Mesendoderm (in vitro differentiated cells): ENCODE measurements around the gene RBMS3.

Experiments
- DNase-seq: peaks from one replicate; pipeline ENCODE4 v3.0.0; 2013
- H2AK5ac ChIP-seq: 2 replicates; pipeline ENCODE4 v1.6.1; 2013; ENCODE audit warnings: low read length, inconsistent platforms
- H2BK120ac ChIP-seq: 2 replicates; pipeline ENCODE4 v1.6.1; 2013; ENCODE audit warnings: low read depth, mild to moderate bottlenecking, low read length, moderate library complexity, mixed read lengths
- H2BK15ac ChIP-seq: replicated peaks from 2 replicates; pipeline ENCODE4 v1.6.1; 2013; ENCODE audit warnings: low read depth, mild to moderate bottlenecking, moderate library complexity
- H2BK5ac ChIP-seq: 2 replicates; pipeline ENCODE4 v1.6.1; 2013; ENCODE audit warnings: low read length, inconsistent platforms
- H3K18ac ChIP-seq: 2 replicates; pipeline ENCODE4 v1.6.1; 2013; ENCODE audit warnings: mild to moderate bottlenecking, low read length, mixed read lengths
- H3K23ac ChIP-seq: one replicate; pipeline ENCODE4 v1.6.1; 2013; ENCODE audit warnings: low read length
- H3K27ac ChIP-seq: 2 replicates; pipeline ENCODE4 v1.5.1; 2013; ENCODE audit warnings: low read depth, mild to moderate bottlenecking, inconsistent platforms, low read length, moderate library complexity
- H3K27me3 ChIP-seq: 2 replicates; pipeline ENCODE4 v1.6.1; 2013; ENCODE audit warnings: low read length, control low read depth, mild to moderate bottlenecking, inconsistent platforms; ENCODE audit not compliant: insufficient read depth, poor library complexity
- H3K36me3 ChIP-seq: 2 replicates; pipeline ENCODE4 v1.6.1; 2013; ENCODE audit warnings: low read length, inconsistent platforms; ENCODE audit not compliant: control insufficient read depth, insufficient read depth
- H3K4ac ChIP-seq: one replicate; pipeline ENCODE4 v1.6.1; 2013; ENCODE audit warnings: low read depth, mild to moderate bottlenecking, low read length, moderate library complexity
- H3K4me1 ChIP-seq: 2 replicates; pipeline ENCODE4 v1.6.1; 2013; ENCODE audit warnings: low read depth, low read length, inconsistent platforms; ENCODE audit not compliant: control insufficient read depth
- H3K4me2 ChIP-seq: 2 replicates; pipeline ENCODE4 v1.6.1; 2013; ENCODE audit warnings: low read length
- H3K4me3 ChIP-seq: 2 replicates; pipeline ENCODE4 v1.5.1; 2013; ENCODE audit warnings: mild to moderate bottlenecking, low read length
- H3K56ac ChIP-seq: one replicate; pipeline ENCODE4 v1.6.1; 2013; ENCODE audit warnings: low read length
- H3K79me1 ChIP-seq: 2 replicates; pipeline ENCODE4 v1.6.1; 2013; ENCODE audit warnings: low read length, inconsistent platforms
- H3K79me2 ChIP-seq: 2 replicates; pipeline ENCODE4 v1.6.1; 2013; ENCODE audit warnings: mild to moderate bottlenecking, low read length; ENCODE audit not compliant: control insufficient read depth, insufficient read depth
- H3K9ac ChIP-seq: 2 replicates; pipeline ENCODE4 v1.6.1; 2013; ENCODE audit warnings: low read length, inconsistent platforms
- H4K5ac ChIP-seq: one replicate; pipeline ENCODE4 v1.6.1; 2013; ENCODE audit warnings: low read length
- H4K8ac ChIP-seq: one replicate; pipeline ENCODE4 v1.6.1; 2013; ENCODE audit warnings: low read depth, mild to moderate bottlenecking, control low read depth, low read length, moderate library complexity
- WGBS: extraction: QIAGEN DNeasy Blood & Tissue Kit; methylation state at CpG from one replicate; pipeline ENCODE4 v1.1.7; 2013; ENCODE audit warnings: low lambda C conversion rate, missing lambda C conversion rate; ENCODE audit not compliant: insufficient coverage; ENCODE audit errors: extremely low coverage; 5-methylcytosine and 5-hydroxymethylcytosine counted together

Gene RBMS3

GRCh38 chr3:29646043-29646442 lies 365.2 kb downstream of the RBMS3 start:
- H3K23ac ChIP-seq, result no peak overlapping the region
- no peak overlapping the region for H4K5ac ChIP-seq
- H3K56ac ChIP-seq, result no peak overlapping the region
- no peak overlapping the region for H3K9ac ChIP-seq
- no peaks in the 10 kb centered on the region for H3K27me3 ChIP-seq
- H2BK5ac ChIP-seq, result no peak overlapping the region
- peaks cover 3% of the 10 kb centered on the region for H3K4me1 ChIP-seq
- WGBS, result no CpG with 5 or more reads among the region's 1 CpG
- no peak overlapping the region for H2BK15ac ChIP-seq
- no peak overlapping the region for H3K27ac ChIP-seq
- no peaks in the 10 kb centered on the region for H3K79me1 ChIP-seq
- no peak overlapping the region for H4K8ac ChIP-seq
- no peak overlapping the region for H3K4ac ChIP-seq
- H2AK5ac ChIP-seq, result no peak overlapping the region
- no peaks in the 10 kb centered on the region for H3K36me3 ChIP-seq
- no peak overlapping the region for H3K4me2 ChIP-seq
- no peaks in the 10 kb centered on the region for H3K79me2 ChIP-seq
- no peak overlapping the region for H3K4me3 ChIP-seq
- DNase-seq, result no peak
- no peak overlapping the region for H2BK120ac ChIP-seq
- H3K18ac ChIP-seq, result no peak overlapping the region

GRCh38 chr3:29649815-29650547 lies 369.1 kb downstream of the RBMS3 start:
- Histone ChIP-seq H3K27ac (no peak overlapping the region), H2BK120ac (no peak overlapping the region), H3K56ac (no peak overlapping the region), H3K4ac (no peak overlapping the region), H4K8ac (no peak overlapping the region), H3K23ac (no peak overlapping the region), H3K4me2 (no peak overlapping the region), H3K79me1 (no peaks in the 10 kb centered on the region), H3K9ac (no peak overlapping the region), H3K79me2 (no peaks in the 10 kb centered on the region), H3K36me3 (no peaks in the 10 kb centered on the region), H4K5ac (no peak overlapping the region), H2BK5ac (no peak overlapping the region), H3K4me1 (no peaks in the 10 kb centered on the region), H3K4me3 (no peak overlapping the region), H2AK5ac (no peak overlapping the region), H2BK15ac (no peak overlapping the region), H3K27me3 (no peaks in the 10 kb centered on the region), H3K18ac (no peak overlapping the region)
- DNase-seq, result no peak
- no CpG with 5 or more reads among the region's 6 CpGs for WGBS

GRCh38 chr3:29653680-29654079 lies 372.8 kb downstream of the RBMS3 start:
- no CpG with 5 or more reads among the region's 4 CpGs for WGBS
- H2BK15ac ChIP-seq, result no peak overlapping the region
- H3K36me3 ChIP-seq, result no peaks in the 10 kb centered on the region
- no peak overlapping the region for H3K56ac ChIP-seq
- no peaks in the 10 kb centered on the region for H3K4me1 ChIP-seq
- no peak overlapping the region for H2BK120ac ChIP-seq
- no peak overlapping the region for H3K27ac ChIP-seq
- H3K4me2 ChIP-seq, result no peak overlapping the region
- no peak for DNase-seq
- no peak overlapping the region for H2AK5ac ChIP-seq
- H3K79me2 ChIP-seq, result no peaks in the 10 kb centered on the region
- H2BK5ac ChIP-seq, result no peak overlapping the region
- no peaks in the 10 kb centered on the region for H3K27me3 ChIP-seq
- no peak overlapping the region for H3K18ac ChIP-seq
- no peak overlapping the region for H3K4ac ChIP-seq
- H4K8ac ChIP-seq, result no peak overlapping the region
- no peak overlapping the region for H4K5ac ChIP-seq
- no peak overlapping the region for H3K9ac ChIP-seq
- H3K23ac ChIP-seq, result no peak overlapping the region
- no peak overlapping the region for H3K4me3 ChIP-seq
- no peaks in the 10 kb centered on the region for H3K79me1 ChIP-seq

GRCh38 chr3:29655015-29655747 lies 374.3 kb downstream of the RBMS3 start:
- no peak overlapping the region for H2BK5ac ChIP-seq
- H3K27ac ChIP-seq, result no peak overlapping the region
- H3K23ac ChIP-seq, result no peak overlapping the region
- H3K79me1 ChIP-seq, result no peaks in the 10 kb centered on the region
- H3K79me2 ChIP-seq, result no peaks in the 10 kb centered on the region
- H3K4me2 ChIP-seq, result no peak overlapping the region
- no peaks in the 10 kb centered on the region for H3K4me1 ChIP-seq
- no peak overlapping the region for H4K8ac ChIP-seq
- H3K9ac ChIP-seq, result no peak overlapping the region
- no peak overlapping the region for H3K56ac ChIP-seq
- H3K36me3 ChIP-seq, result no peaks in the 10 kb centered on the region
- no peak overlapping the region for H3K4ac ChIP-seq
- WGBS, result no CpG with 5 or more reads among the region's 6 CpGs
- no peak overlapping the region for H2BK120ac ChIP-seq
- H2AK5ac ChIP-seq, result no peak overlapping the region
- no peak overlapping the region for H4K5ac ChIP-seq
- H3K4me3 ChIP-seq, result no peak overlapping the region
- no peak overlapping the region for H2BK15ac ChIP-seq
- no peaks in the 10 kb centered on the region for H3K27me3 ChIP-seq
- peak; percentile 40 for DNase-seq
- no peak overlapping the region for H3K18ac ChIP-seq

DNA sequence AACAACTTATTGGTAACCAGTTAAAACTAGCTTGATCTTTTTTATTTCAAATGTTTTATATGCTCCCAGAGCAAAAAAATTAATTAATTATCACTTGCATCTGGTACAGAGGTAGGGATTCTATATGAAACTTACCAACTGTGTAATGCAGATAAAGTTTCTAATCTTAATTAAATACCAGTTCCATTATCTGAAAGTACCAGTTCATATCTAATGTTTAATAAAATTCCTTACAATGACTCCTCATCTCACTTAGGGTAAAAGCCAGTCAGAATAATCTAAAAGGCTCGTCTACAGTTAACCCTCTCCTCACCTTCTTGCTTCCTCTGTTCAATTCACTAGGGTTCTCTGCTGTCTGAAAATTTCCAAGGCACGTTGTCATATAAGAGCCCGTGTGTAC lies 384.8 kb downstream of the RBMS3 start:
- Histone ChIP-seq H4K5ac (no peak overlapping the region), H2AK5ac (no peak overlapping the region), H3K9ac (no peak overlapping the region), H2BK15ac (no peak overlapping the region), H2BK5ac (no peak overlapping the region), H3K23ac (no peak overlapping the region), H3K27me3 (no peaks in the 10 kb centered on the region), H3K4ac (no peak overlapping the region), H2BK120ac (no peak overlapping the region), H3K4me2 (no peak overlapping the region), H3K36me3 (no peaks in the 10 kb centered on the region), H3K27ac (no peak overlapping the region), H3K79me2 (no peaks in the 10 kb centered on the region), H3K4me3 (no peak overlapping the region), H3K4me1 (no peaks in the 10 kb centered on the region), H3K18ac (no peak overlapping the region), H4K8ac (no peak overlapping the region), H3K56ac (no peak overlapping the region), H3K79me1 (no peaks in the 10 kb centered on the region)
- no CpG with 5 or more reads among the region's 3 CpGs for WGBS
- DNase-seq, result no peak
